Fibroblast of pulmonary artery (primary cell): ENCODE results near the gene PRKCQ.

Experiments
- DNase-seq: peaks from one replicate; pipeline ENCODE4 v3.0.0-alpha.2; 2010; ENCODE audit warnings: low read depth
- H3K4me3 ChIP-seq: replicated peaks from 2 replicates; pipeline ENCODE4 v1.5.1; 2011; ENCODE audit warnings: low read depth, mild to moderate bottlenecking, control low read depth, low read length, moderate library complexity
- CTCF ChIP-seq: IDR thresholded peaks from 2 replicates; pipeline ENCODE4 v1.5.1; 2011; ENCODE audit warnings: mild to moderate bottlenecking, control low read depth, low read length, inconsistent platforms; ENCODE audit errors: missing control alignments

The PRKCQ gene

GRCh38 chr10:6379015-6379776 is 200.9 kb downstream of the PRKCQ start:
- H3K4me3 ChIP-seq: no peak overlapping the region
- no peak for DNase-seq
- no peak for TF ChIP-seq CTCF
